Endothelial cell of umbilical vein (primary cell): ENCODE results near the gene CCDC159. TPM values are rescaled to one million over a fixed set of nuclear protein-coding genes. Genes with fewer than 3 reads are reported as not detected.

Experiments
- BruUV-seq: library from RNA; stranded (reverse); fragments of 400-500 nt; replicated peaks from 2 replicates; lab custom pipeline; 2021; lab: Mats Ljungman, UMichigan
- CTCF ChIA-PET: fragments of 300-600, 350-600 bp; sonication (Branson Sonifier 250); formaldehyde crosslinking; loops from one replicate; lab custom pipeline; 2021; ENCODE audit warnings: antibody characterized with exemption, inconsistent platforms; lab: Charles Lee
- POLR2A ChIA-PET: fragments of 300-600, 350-600 bp; sonication (Branson Sonifier 250); formaldehyde crosslinking; loops from one replicate; lab custom pipeline; 2021; ENCODE audit warnings: antibody characterized with exemption, inconsistent platforms; lab: Charles Lee
- DNase-seq: peaks from one replicate; pipeline ENCODE4 v3.0.0-alpha.2; 2011; ENCODE audit warnings: low read depth, low spot score
- FAIRE-seq: peaks from 2 replicates; lab custom pipeline; 2011; peaks lifted over from hg19 to GRCh38; lab: Jason Lieb, UNC
- H2AFZ ChIP-seq: 2 replicates; pipeline ENCODE4 v1.6.0; 2012; ENCODE audit warnings: low read depth, low read length, control low read depth, inconsistent platforms
- H3K27ac ChIP-seq: 2 replicates; pipeline ENCODE4 v1.5.1; 2011; ENCODE audit warnings: low read depth, mild to moderate bottlenecking, control low read depth, low read length, moderate library complexity; ENCODE audit not compliant: insufficient read depth
- H3K27me3 ChIP-seq, 2 experiments: 2 replicates each; pipeline versions ENCODE4 v1.6.0 to v1.6.1; 2011; ENCODE audit warnings: low read length in 2 of 2, mixed read lengths in 1 of 2; ENCODE audit not compliant: control insufficient read depth in 2 of 2, insufficient read depth in 2 of 2
- H3K36me3 ChIP-seq, 2 experiments: 2 replicates in 1 of 2; 3 replicates in 1 of 2; pipeline ENCODE4 v1.5.1; 2011; ENCODE audit warnings: low read length in 2 of 2, mild to moderate bottlenecking in 1 of 2, moderate library complexity in 1 of 2; ENCODE audit not compliant: control insufficient read depth in 2 of 2, insufficient read depth in 2 of 2; ENCODE audit errors: extremely low read depth in 1 of 2
- H3K4me1 ChIP-seq: 3 replicates; pipeline ENCODE4 v1.5.1; 2011; ENCODE audit warnings: mild to moderate bottlenecking, low read length; ENCODE audit not compliant: control insufficient read depth, insufficient read depth; ENCODE audit errors: extremely low read depth
- H3K4me2 ChIP-seq: 2 replicates; pipeline ENCODE4 v1.6.1; 2011; ENCODE audit warnings: low read length, control low read depth, mixed read lengths; ENCODE audit not compliant: insufficient read depth
- H3K4me3 ChIP-seq, 3 experiments: fragments of 200-600 bp in 1 of 3; sonication (generic), shearing (Covaris generic) in 1 of 3; replicated peaks in 1 of 3; 2 replicates each; pipeline ENCODE4 v1.5.1; 2011 to 2016; ENCODE audit warnings: control low read depth in 3 of 3, low read length in 3 of 3, mild to moderate bottlenecking in 2 of 3, inconsistent platforms in 1 of 3, low read depth in 1 of 3, moderate library complexity in 1 of 3; ENCODE audit not compliant: insufficient read depth in 1 of 3
- H3K79me2 ChIP-seq: 2 replicates; pipeline ENCODE4 v1.6.0; 2012; ENCODE audit warnings: low read length, inconsistent platforms; ENCODE audit not compliant: control insufficient read depth, insufficient read depth
- H3K9ac ChIP-seq: replicated peaks from 2 replicates; pipeline ENCODE3; 2011; ENCODE audit warnings: low read length, control low read depth; ENCODE audit not compliant: insufficient read depth; ENCODE audit errors: extremely low read depth
- H3K9me1 ChIP-seq: replicated peaks from 3 replicates; pipeline ENCODE4 v1.6.0; 2011; ENCODE audit warnings: mild to moderate bottlenecking, low read length; ENCODE audit not compliant: control insufficient read depth, insufficient read depth; ENCODE audit errors: extremely low read depth
- H3K9me3 ChIP-seq: replicated peaks from 2 replicates; pipeline ENCODE4 v1.5.1; 2012; ENCODE audit warnings: low read length, inconsistent platforms; ENCODE audit not compliant: control insufficient read depth, insufficient read depth
- H4K20me1 ChIP-seq: replicated peaks from 2 replicates; pipeline ENCODE3; 2011; ENCODE audit warnings: mild to moderate bottlenecking, low read length; ENCODE audit not compliant: control insufficient read depth, insufficient read depth; ENCODE audit errors: extremely low read depth
- EZH2 ChIP-seq: IDR thresholded peaks from 2 replicates; pipeline ENCODE4 v1.6.1; 2012; ENCODE audit warnings: borderline replicate concordance, low read depth, mild to moderate bottlenecking, moderate library complexity, low read length, inconsistent platforms; ENCODE audit not compliant: severe bottlenecking
- FOS ChIP-seq: IDR thresholded peaks from 2 replicates; pipeline ENCODE4 v1.6.1; 2011; ENCODE audit warnings: mild to moderate bottlenecking, low read length, moderate library complexity, borderline replicate concordance; ENCODE audit not compliant: insufficient read depth
- GATA2 ChIP-seq: IDR thresholded peaks from 2 replicates; pipeline ENCODE4 v1.7.0; 2011; ENCODE audit warnings: low read depth, mild to moderate bottlenecking, moderate library complexity, mixed read lengths, low read length; ENCODE audit not compliant: insufficient read length, insufficient read depth
- JUN ChIP-seq: IDR thresholded peaks from 2 replicates; pipeline ENCODE4 v1.6.1; 2011; ENCODE audit warnings: borderline replicate concordance, low read depth; ENCODE audit not compliant: insufficient read length, insufficient read depth
- MYC ChIP-seq: IDR thresholded peaks from one replicate; pipeline ENCODE4 v1.6.1; 2011; ENCODE audit warnings: mild to moderate bottlenecking, low read depth, low read length
- POLR2A ChIP-seq: IDR thresholded peaks from 2 replicates; pipeline ENCODE4 v1.6.1; 2012; ENCODE audit warnings: low read depth, mild to moderate bottlenecking, control low read depth, low read length
- POLR2AphosphoS5 ChIP-seq: IDR thresholded peaks from 2 replicates; pipeline ENCODE4 v1.6.1; 2012; ENCODE audit warnings: low read depth, mild to moderate bottlenecking, control low read depth, low read length, moderate library complexity; ENCODE audit not compliant: insufficient read depth
- dilution Hi-C: fragments of 300-500 bp; cut with MboI; formaldehyde crosslinking; loops from one replicate; pipeline ENCODE4 v1.15.0; 2019; ENCODE audit warnings: low sequenced_read_pairs; ENCODE audit not compliant: extremely low pct_ligation_motif_present
- intact Hi-C: fragments of 100-400 bp; cut with micrococcal nuclease; formaldehyde crosslinking; loops from one replicate; pipeline ENCODE4 v1.10.0; 2022
- polyA plus RNA-seq, 4 experiments: library from polyadenylated mRNA; depleted of rRNA in 3 of 4; stranded (reverse) in 3 of 4; unstranded in 1 of 4; fragments of >200 nt; gene quantifications; 2 replicates each; pipeline versions ENCODE4 v1.2.1 to v1.2.3, GENCODE V29; 2011 to 2012; ENCODE audit warnings: missing spikeins in 1 of 4
- total RNA-seq: library from RNA; stranded (reverse); gene quantifications from 2 replicates; pipeline ENCODE4 v1.2.3, GENCODE V29; 2021
- TF ChIP-seq, protein P1 (sequence below), 2 donors: IDR thresholded peaks; 1 replicate in 1 of 2; 2 replicates in 1 of 2; pipeline ENCODE4 v1.5.1; 2011; ENCODE audit warnings: low read length in 2 of 2, mild to moderate bottlenecking in 2 of 2, moderate library complexity in 2 of 2, control low read depth in 1 of 2, inconsistent platforms in 1 of 2, low read depth in 1 of 2; ENCODE audit not compliant: insufficient read depth in 1 of 2; ENCODE audit errors: extremely low read depth in 1 of 2
- TF ChIP-seq, protein P2 (sequence below): IDR thresholded peaks from 2 replicates; pipeline ENCODE4 v1.6.1; 2011; ENCODE audit not compliant: insufficient read depth, insufficient read length

CCDC159 gene
- total and polyA plus RNA-seq, 2 donors (not counting 3 experiments of a cell fraction or from before 2014, with no cell fraction given) = 30.0 to 31.6 TPM

DNA sequence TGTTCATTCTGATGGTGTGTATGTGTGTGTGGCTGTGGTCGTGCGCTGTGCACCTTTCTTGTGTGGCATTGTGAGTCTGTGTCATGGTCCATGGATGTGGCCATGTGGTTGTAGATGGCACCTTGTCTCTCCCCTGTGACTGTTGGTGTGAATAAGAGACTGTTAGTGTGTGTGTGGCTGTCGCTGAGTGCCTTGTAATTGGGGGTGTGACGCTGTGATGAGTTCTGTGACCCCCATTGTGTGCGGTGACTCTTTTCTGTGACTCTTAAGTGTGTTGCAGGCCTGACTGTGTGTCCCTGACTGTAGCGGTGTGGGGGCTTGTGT, 9.7 kb downstream of the CCDC159 start:
- ChIA-PET CTCF (interaction anchor here (1.0 kb wide), 1 partner anchor 25 kb away, joined by 3 read pairs; no protein-coding TSS in a partner anchor), POLR2A (no interaction called here)
- no peak for TF ChIP-seq EZH2
- DNase-seq = no peak
- Histone ChIP-seq H3K4me3 (peak overlapping the region in 2 of 3 experiments; percentile 1 to 74), H3K27ac (no peak overlapping the region), H3K9me3 (no peaks in the 10 kb centered on the region), H4K20me1 (no peaks in the 10 kb centered on the region), H3K4me1 (no peaks in the 10 kb centered on the region), H3K9ac (no peak overlapping the region), H3K27me3 (no peaks in the 10 kb centered on the region), H3K9me1 (no peaks in the 10 kb centered on the region), H3K36me3 (peaks cover 0 to 2% of the 10 kb centered on the region in 2 experiments), H2AFZ (no peak overlapping the region), H3K4me2 (peak overlapping the region; percentile 0), H3K79me2 (no peaks in the 10 kb centered on the region)
- TSS peak; percentile 18 for BruUV-seq
- FAIRE-seq = no peak
- intact Hi-C loops (no loop called here), dilution Hi-C loops (no loop called here)

DNA sequence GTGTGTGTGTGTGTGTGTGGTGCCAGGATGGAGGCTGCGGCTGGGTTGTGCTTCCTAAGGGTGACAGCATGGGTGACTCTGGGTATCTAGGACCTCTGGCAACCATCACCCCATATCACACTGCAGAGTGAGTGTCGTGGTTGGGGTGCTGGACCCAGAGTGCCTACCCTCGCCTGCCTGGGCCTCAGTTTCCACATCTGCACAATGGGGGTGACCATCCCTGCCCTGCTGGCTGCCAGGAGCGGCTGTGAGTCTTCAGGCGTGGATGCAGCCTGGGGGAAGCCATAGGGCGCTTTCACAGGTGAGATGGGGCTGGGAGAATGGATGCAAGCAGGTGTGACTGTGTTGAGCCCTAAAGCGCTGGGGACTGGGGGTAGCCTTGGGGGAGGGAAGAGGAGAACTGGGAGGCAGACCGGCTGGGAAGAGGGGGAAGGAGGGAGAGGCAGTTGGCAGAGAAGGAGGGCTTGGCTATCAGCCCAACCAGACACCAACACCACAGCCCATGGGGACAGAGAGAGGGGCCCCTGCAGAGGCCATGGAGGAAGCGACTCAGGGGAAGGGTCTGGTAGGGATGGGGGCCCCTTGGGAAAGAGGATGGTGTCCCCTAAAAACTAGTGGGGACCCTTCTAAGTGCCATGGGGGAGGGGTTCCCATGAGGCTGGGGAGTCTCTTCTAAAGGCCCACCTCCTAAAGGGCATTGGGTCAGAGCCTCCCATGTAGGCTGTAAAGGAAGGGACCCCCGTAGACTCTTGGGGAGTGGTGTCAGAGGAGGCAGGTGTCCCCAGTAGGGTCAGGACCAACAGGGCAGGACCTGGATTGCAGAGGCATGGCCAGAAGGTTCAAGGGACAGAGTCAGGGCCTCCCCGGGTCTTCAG, 10.6 kb downstream of the CCDC159 start:
- no peak overlapping the region for H3K9ac ChIP-seq
- peaks cover 0 to 2% of the 10 kb centered on the region in 2 experiments for H3K36me3 ChIP-seq
- H3K9me3 ChIP-seq = no peaks in the 10 kb centered on the region
- FAIRE-seq = no peak
- H3K27ac ChIP-seq = no peak overlapping the region
- no peak for TF ChIP-seq POLR2A
- TF ChIP-seq JUN = no peak
- TF ChIP-seq EZH2 = no peak
- no peak for TF ChIP-seq POLR2AphosphoS5
- TF ChIP-seq, protein P1, sequence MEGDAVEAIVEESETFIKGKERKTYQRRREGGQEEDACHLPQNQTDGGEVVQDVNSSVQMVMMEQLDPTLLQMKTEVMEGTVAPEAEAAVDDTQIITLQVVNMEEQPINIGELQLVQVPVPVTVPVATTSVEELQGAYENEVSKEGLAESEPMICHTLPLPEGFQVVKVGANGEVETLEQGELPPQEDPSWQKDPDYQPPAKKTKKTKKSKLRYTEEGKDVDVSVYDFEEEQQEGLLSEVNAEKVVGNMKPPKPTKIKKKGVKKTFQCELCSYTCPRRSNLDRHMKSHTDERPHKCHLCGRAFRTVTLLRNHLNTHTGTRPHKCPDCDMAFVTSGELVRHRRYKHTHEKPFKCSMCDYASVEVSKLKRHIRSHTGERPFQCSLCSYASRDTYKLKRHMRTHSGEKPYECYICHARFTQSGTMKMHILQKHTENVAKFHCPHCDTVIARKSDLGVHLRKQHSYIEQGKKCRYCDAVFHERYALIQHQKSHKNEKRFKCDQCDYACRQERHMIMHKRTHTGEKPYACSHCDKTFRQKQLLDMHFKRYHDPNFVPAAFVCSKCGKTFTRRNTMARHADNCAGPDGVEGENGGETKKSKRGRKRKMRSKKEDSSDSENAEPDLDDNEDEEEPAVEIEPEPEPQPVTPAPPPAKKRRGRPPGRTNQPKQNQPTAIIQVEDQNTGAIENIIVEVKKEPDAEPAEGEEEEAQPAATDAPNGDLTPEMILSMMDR (IDR thresholded peaks at IDR 0.05; ENCODE audit: extremely low read depth in 1 of 2, insufficient read depth in 1 of 2, low read depth in 1 of 2, low read length in 2 of 2) = no peak
- TF ChIP-seq, protein P2, sequence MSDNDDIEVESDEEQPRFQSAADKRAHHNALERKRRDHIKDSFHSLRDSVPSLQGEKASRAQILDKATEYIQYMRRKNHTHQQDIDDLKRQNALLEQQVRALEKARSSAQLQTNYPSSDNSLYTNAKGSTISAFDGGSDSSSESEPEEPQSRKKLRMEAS = no peak
- no peak for TF ChIP-seq MYC
- TF ChIP-seq FOS = no peak
- no peak for TF ChIP-seq GATA2
- no peak overlapping the region for H2AFZ ChIP-seq
- no peaks in the 10 kb centered on the region for H3K4me1 ChIP-seq
- no TSS peak for BruUV-seq
- H3K4me2 ChIP-seq = no peak overlapping the region
- H3K9me1 ChIP-seq = no peaks in the 10 kb centered on the region
- no peaks in the 10 kb centered on the region for H4K20me1 ChIP-seq
- no peaks in the 10 kb centered on the region for H3K79me2 ChIP-seq
- dilution Hi-C loops = no loop called here
- CTCF ChIA-PET = no interaction called here
- H3K4me3 ChIP-seq = no peak overlapping the region
- intact Hi-C loops = no loop called here
- H3K27me3 ChIP-seq = no peaks in the 10 kb centered on the region
- no peak for DNase-seq
- POLR2A ChIA-PET = no interaction called here
